ENCODE data around the gene DOCK1.

Gene DOCK1

DNA sequence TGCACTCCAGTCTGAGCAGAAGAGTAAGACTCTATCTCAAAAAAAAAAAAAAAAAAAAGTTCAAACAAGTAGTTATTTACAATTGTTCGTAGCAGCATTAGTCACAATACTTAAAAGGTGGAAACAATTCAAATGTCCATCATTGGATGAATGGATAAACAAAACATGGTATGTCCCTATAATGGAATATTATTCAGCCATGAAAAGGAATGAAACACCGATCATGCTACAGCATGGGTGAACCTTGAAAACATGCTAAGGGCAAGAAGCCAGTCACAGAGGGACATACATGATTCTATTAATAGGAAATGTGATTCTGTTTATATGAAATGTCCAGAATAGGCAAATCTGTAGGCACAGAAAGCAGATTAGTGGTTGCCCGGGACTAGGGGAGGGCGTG lies 15.9 kb downstream of the DOCK1 start:
- Histone ChIP-seq H2BK5ac (ENCODE audit: low read length) (no peak overlapping the region), H3K4me1 (ENCODE audit: control insufficient read depth in 2 of 2, insufficient read depth in 1 of 2, low read depth in 1 of 2, low read length in 2 of 2) (peaks cover 0 to 15% of the 10 kb centered on the region in 2 donors), H3K23ac (ENCODE audit: low read depth, low read length, poor library complexity) (no peak overlapping the region), H3K18ac (ENCODE audit: low read length) (no peak overlapping the region), H2AK5ac (ENCODE audit: low read depth, low read length) (no peak overlapping the region), H2BK120ac (ENCODE audit: low read depth, low read length) (no peak overlapping the region), H2AFZ (ENCODE audit: low read length) (no peak overlapping the region), H3K27ac (replicated peaks; ENCODE audit: low read length) (no peak overlapping the region), H3K79me1 (ENCODE audit: low read depth, low read length) (peaks cover 16% of the 10 kb centered on the region), H2BK12ac (ENCODE audit: low read length) (no peak overlapping the region), H3K14ac (ENCODE audit: low read length) (no peak overlapping the region), H3K27me3 (ENCODE audit: control insufficient read depth in 3 of 3, insufficient read depth in 3 of 3, low read depth in 1 of 3, low read length in 3 of 3) (no peaks in the 10 kb centered on the region), H4K8ac (ENCODE audit: low read depth, low read length) (no peak overlapping the region), H3K4me2 (ENCODE audit: insufficient read depth, low read length, poor library complexity, severe bottlenecking) (no peak overlapping the region), H3K9ac (ENCODE audit: low read depth, low read length, poor library complexity) (no peak overlapping the region), H3K4me3 (ENCODE audit: low read length in 2 of 2) (no peak overlapping the region), H4K91ac (ENCODE audit: low read depth, low read length, poor library complexity) (no peak overlapping the region), H3K9me3 (replicated peaks in 1 of 2; ENCODE audit: control insufficient read depth in 2 of 2, insufficient read depth in 1 of 2, low read depth in 1 of 2, low read length in 2 of 2) (no peaks in the 10 kb centered on the region), H2BK15ac (ENCODE audit: low read length) (no peak overlapping the region), H3K36me3 (replicated peaks in 1 of 2; ENCODE audit: control insufficient read depth in 2 of 2, insufficient read depth in 2 of 2, low read length in 2 of 2) (peaks cover 4 to 30% of the 10 kb centered on the region in 2 donors), H3K4ac (ENCODE audit: low read length) (no peak overlapping the region)
- DNase-seq (ENCODE audit: low spot score), result no peak
- WGBS, 2 donors (ENCODE audit: extremely low coverage in 2 of 2, insufficient read length in 2 of 2, insufficient replicate concordance in 1 of 2), result no CpG with 5 or more reads among the region's 4 CpGs

DNA sequence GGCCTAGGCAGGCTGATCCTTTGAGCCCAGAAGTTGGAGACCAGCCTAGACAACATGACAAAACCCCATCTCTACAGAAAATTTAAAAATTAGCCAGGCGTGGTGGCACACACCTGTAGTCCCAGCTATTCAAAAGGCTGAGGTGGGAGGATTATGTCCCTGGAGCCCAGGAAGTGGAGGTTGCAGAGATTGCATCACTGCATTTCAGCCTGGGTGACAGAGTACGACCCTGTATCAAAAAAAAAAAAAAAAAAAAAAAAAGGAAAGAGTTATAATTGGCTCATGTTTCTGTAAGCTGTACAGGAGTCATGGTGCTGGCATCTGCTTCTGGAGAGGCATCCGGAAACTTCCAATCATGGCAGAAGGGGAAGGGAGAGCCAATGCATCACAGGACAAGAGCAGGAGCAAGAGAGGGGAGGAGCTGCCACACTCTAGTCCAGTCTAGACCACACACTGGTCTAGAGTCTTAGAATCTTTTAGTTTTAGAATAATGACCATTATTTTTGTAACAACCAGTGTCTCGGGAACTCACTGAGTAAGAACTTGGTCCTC lies 16.8 kb downstream of the DOCK1 start:
- H3K27ac ChIP-seq (replicated peaks; ENCODE audit: low read length), result no peak overlapping the region
- H3K9ac ChIP-seq (ENCODE audit: low read depth, low read length, poor library complexity), result no peak overlapping the region
- H2AK5ac ChIP-seq (ENCODE audit: low read depth, low read length), result no peak overlapping the region
- H3K27me3 ChIP-seq (ENCODE audit: control insufficient read depth in 3 of 3, insufficient read depth in 3 of 3, low read depth in 1 of 3, low read length in 3 of 3), result no peaks in the 10 kb centered on the region
- no peak overlapping the region for H3K4me3 ChIP-seq (ENCODE audit: low read length in 2 of 2)
- DNase-seq (ENCODE audit: low spot score), result no peak
- no peak overlapping the region for H3K14ac ChIP-seq (ENCODE audit: low read length)
- H2BK120ac ChIP-seq (ENCODE audit: low read depth, low read length), result no peak overlapping the region
- H2BK12ac ChIP-seq (ENCODE audit: low read length), result no peak overlapping the region
- H3K9me3 ChIP-seq (replicated peaks in 1 of 2; ENCODE audit: control insufficient read depth in 2 of 2, insufficient read depth in 1 of 2, low read depth in 1 of 2, low read length in 2 of 2), result no peaks in the 10 kb centered on the region
- no peak overlapping the region for H3K4ac ChIP-seq (ENCODE audit: low read length)
- H2BK15ac ChIP-seq (ENCODE audit: low read length), result no peak overlapping the region
- no peak overlapping the region for H2AFZ ChIP-seq (ENCODE audit: low read length)
- peaks cover 0 to 15% of the 10 kb centered on the region in 2 donors for H3K4me1 ChIP-seq (ENCODE audit: control insufficient read depth in 2 of 2, insufficient read depth in 1 of 2, low read depth in 1 of 2, low read length in 2 of 2)
- no peak overlapping the region for H2BK5ac ChIP-seq (ENCODE audit: low read length)
- H3K4me2 ChIP-seq (ENCODE audit: insufficient read depth, low read length, poor library complexity, severe bottlenecking), result no peak overlapping the region
- no CpG with 5 or more reads among the region's 4 CpGs for WGBS, 2 donors (ENCODE audit: extremely low coverage in 2 of 2, insufficient read length in 2 of 2, insufficient replicate concordance in 1 of 2)
- peaks cover 4 to 39% of the 10 kb centered on the region in 2 donors for H3K36me3 ChIP-seq (replicated peaks in 1 of 2; ENCODE audit: control insufficient read depth in 2 of 2, insufficient read depth in 2 of 2, low read length in 2 of 2)
- no peak overlapping the region for H3K23ac ChIP-seq (ENCODE audit: low read depth, low read length, poor library complexity)
- no peak overlapping the region for H4K91ac ChIP-seq (ENCODE audit: low read depth, low read length, poor library complexity)
- no peak overlapping the region for H4K8ac ChIP-seq (ENCODE audit: low read depth, low read length)
- peaks cover 16% of the 10 kb centered on the region for H3K79me1 ChIP-seq (ENCODE audit: low read depth, low read length)
- no peak overlapping the region for H3K18ac ChIP-seq (ENCODE audit: low read length)

DNA sequence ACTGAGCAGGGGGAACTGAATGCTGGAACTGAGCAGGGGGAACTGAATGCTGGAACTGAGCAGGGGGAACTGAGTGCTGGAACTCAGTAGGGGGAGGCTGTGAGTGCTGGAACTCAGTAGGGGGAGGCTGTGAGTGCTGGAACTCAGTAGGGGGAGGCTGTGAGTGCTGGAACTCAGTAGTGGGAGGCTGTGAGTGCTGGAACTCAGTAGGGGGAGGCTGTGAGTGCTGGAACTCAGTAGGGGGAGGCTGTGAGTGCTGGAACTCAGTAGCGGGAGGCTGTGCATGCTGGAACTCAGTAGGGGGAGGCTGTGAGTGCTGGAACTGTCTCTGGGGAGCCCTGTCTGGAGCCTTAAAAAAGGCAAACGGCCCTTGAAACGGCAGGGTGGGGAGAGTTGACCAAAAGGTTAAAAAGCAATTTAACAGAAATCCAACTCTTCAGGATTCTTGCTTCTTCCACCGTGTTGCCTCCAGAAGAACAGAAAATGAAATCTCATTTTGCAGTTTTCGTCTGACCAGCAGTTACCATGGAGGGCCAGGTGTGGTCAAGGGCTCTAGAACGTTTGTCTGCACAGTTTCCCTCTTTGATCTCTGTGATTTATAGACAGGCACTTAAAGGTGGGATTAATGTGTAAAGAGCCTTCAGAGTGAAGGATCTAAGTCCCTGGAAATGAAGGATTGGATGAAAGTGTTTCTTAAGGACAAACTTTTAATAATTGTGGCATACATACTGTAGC lies 19.1 kb downstream of the DOCK1 start:
- H3K4me1 ChIP-seq (ENCODE audit: control insufficient read depth in 2 of 2, insufficient read depth in 1 of 2, low read depth in 1 of 2, low read length in 2 of 2), result peaks cover 0 to 3% of the 10 kb centered on the region in 2 donors
- peaks cover 6 to 48% of the 10 kb centered on the region in 2 donors for H3K36me3 ChIP-seq (replicated peaks in 1 of 2; ENCODE audit: control insufficient read depth in 2 of 2, insufficient read depth in 2 of 2, low read length in 2 of 2)
- peaks cover 13% of the 10 kb centered on the region for H3K79me1 ChIP-seq (ENCODE audit: low read depth, low read length)
- H3K27ac ChIP-seq (replicated peaks; ENCODE audit: low read length), result no peak overlapping the region
- no peak overlapping the region for H4K8ac ChIP-seq (ENCODE audit: low read depth, low read length)
- H3K27me3 ChIP-seq (ENCODE audit: control insufficient read depth in 3 of 3, insufficient read depth in 3 of 3, low read depth in 1 of 3, low read length in 3 of 3), result no peaks in the 10 kb centered on the region
- H3K14ac ChIP-seq (ENCODE audit: low read length), result no peak overlapping the region
- no peak overlapping the region for H3K9ac ChIP-seq (ENCODE audit: low read depth, low read length, poor library complexity)
- H3K18ac ChIP-seq (ENCODE audit: low read length), result no peak overlapping the region
- no peak overlapping the region for H3K4ac ChIP-seq (ENCODE audit: low read length)
- no peak overlapping the region for H3K4me2 ChIP-seq (ENCODE audit: insufficient read depth, low read length, poor library complexity, severe bottlenecking)
- H4K91ac ChIP-seq (ENCODE audit: low read depth, low read length, poor library complexity), result no peak overlapping the region
- no peak overlapping the region for H2BK15ac ChIP-seq (ENCODE audit: low read length)
- WGBS, 2 donors (ENCODE audit: extremely low coverage in 2 of 2, insufficient read length in 2 of 2, insufficient replicate concordance in 1 of 2), result no CpG with 5 or more reads among the region's 6 CpGs
- H2BK5ac ChIP-seq (ENCODE audit: low read length), result no peak overlapping the region
- no peaks in the 10 kb centered on the region for H3K9me3 ChIP-seq (replicated peaks in 1 of 2; ENCODE audit: control insufficient read depth in 2 of 2, insufficient read depth in 1 of 2, low read depth in 1 of 2, low read length in 2 of 2)
- no peak overlapping the region for H3K4me3 ChIP-seq (ENCODE audit: low read length in 2 of 2)
- H3K23ac ChIP-seq (ENCODE audit: low read depth, low read length, poor library complexity), result no peak overlapping the region
- H2BK12ac ChIP-seq (ENCODE audit: low read length), result no peak overlapping the region
- H2AK5ac ChIP-seq (ENCODE audit: low read depth, low read length), result no peak overlapping the region
- no peak overlapping the region for H2BK120ac ChIP-seq (ENCODE audit: low read depth, low read length)
- H2AFZ ChIP-seq (ENCODE audit: low read length), result no peak overlapping the region
- no peak for DNase-seq (ENCODE audit: low spot score)

DNA sequence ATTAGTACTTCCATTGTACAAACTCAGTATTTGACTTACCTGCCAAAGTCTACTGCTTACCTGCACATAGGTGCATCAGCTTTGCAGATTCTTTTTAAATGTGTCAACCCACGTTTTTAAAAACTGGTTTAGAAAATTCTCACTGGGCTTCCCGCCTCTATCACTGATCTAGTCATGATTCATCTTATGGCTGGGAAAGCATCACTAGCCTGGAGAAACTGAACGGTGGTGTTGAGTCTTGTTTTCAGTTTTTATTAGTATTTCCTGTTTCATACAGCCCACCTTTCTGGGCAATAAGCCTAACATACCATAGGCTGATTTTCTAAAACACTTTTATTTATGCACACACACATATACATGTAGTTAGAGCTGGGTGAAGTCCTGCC lies 19.7 kb downstream of the DOCK1 start:
- Histone ChIP-seq H2BK5ac (ENCODE audit: low read length) (no peak overlapping the region), H3K18ac (ENCODE audit: low read length) (no peak overlapping the region), H4K8ac (ENCODE audit: low read depth, low read length) (no peak overlapping the region), H3K79me1 (ENCODE audit: low read depth, low read length) (peaks cover 9% of the 10 kb centered on the region), H3K36me3 (replicated peaks in 1 of 2; ENCODE audit: control insufficient read depth in 2 of 2, insufficient read depth in 2 of 2, low read length in 2 of 2) (peaks cover 4 to 42% of the 10 kb centered on the region in 2 donors), H3K9ac (ENCODE audit: low read depth, low read length, poor library complexity) (no peak overlapping the region), H2AFZ (ENCODE audit: low read length) (no peak overlapping the region), H4K91ac (ENCODE audit: low read depth, low read length, poor library complexity) (no peak overlapping the region), H3K27ac (replicated peaks; ENCODE audit: low read length) (no peak overlapping the region), H3K4me1 (ENCODE audit: control insufficient read depth in 2 of 2, insufficient read depth in 1 of 2, low read depth in 1 of 2, low read length in 2 of 2) (no peaks in the 10 kb centered on the region), H3K4me3 (ENCODE audit: low read length in 2 of 2) (no peak overlapping the region), H3K27me3 (ENCODE audit: control insufficient read depth in 3 of 3, insufficient read depth in 3 of 3, low read depth in 1 of 3, low read length in 3 of 3) (no peaks in the 10 kb centered on the region), H3K14ac (ENCODE audit: low read length) (no peak overlapping the region), H3K23ac (ENCODE audit: low read depth, low read length, poor library complexity) (no peak overlapping the region), H3K4ac (ENCODE audit: low read length) (no peak overlapping the region), H2AK5ac (ENCODE audit: low read depth, low read length) (no peak overlapping the region), H3K9me3 (replicated peaks in 1 of 2; ENCODE audit: control insufficient read depth in 2 of 2, insufficient read depth in 1 of 2, low read depth in 1 of 2, low read length in 2 of 2) (no peaks in the 10 kb centered on the region), H2BK120ac (ENCODE audit: low read depth, low read length) (no peak overlapping the region), H2BK12ac (ENCODE audit: low read length) (no peak overlapping the region), H3K4me2 (ENCODE audit: insufficient read depth, low read length, poor library complexity, severe bottlenecking) (no peak overlapping the region), H2BK15ac (ENCODE audit: low read length) (no peak overlapping the region)
- WGBS, 2 donors (ENCODE audit: extremely low coverage in 2 of 2, insufficient read length in 2 of 2, insufficient replicate concordance in 1 of 2), result no CpG with 5 or more reads among the region's 3 CpGs
- DNase-seq (ENCODE audit: low spot score), result no peak

Data from neuronal stem cell (in vitro differentiated cells).